GM12891 (cell line): ENCODE data around the gene TBCA.

Experiments
- DNase-seq: peaks from one replicate; pipeline ENCODE4 v3.0.0; 2011; ENCODE audit warnings: low spot score; ENCODE audit not compliant: insufficient read length
- FAIRE-seq: peaks from 2 replicates; lab custom pipeline; 2011; peaks lifted over from hg19 to GRCh38; lab: Jason Lieb, UNC
- PAX5 ChIP-seq: IDR thresholded peaks from 2 replicates; pipeline ENCODE4 v1.6.1; 2011; ENCODE audit warnings: low read length, moderate library complexity, mild to moderate bottlenecking; ENCODE audit not compliant: insufficient read depth, severe bottlenecking
- POLR2A ChIP-seq: IDR thresholded peaks from 2 replicates; pipeline ENCODE4 v1.6.1; 2011; ENCODE audit warnings: low read depth, low read length, control low read depth
- POLR2AphosphoS5 ChIP-seq: IDR thresholded peaks from 2 replicates; pipeline ENCODE4 v1.6.1; 2011; ENCODE audit warnings: low read depth, low read length, control low read depth
- POU2F2 ChIP-seq: IDR thresholded peaks from 2 replicates; pipeline ENCODE4 v1.6.1; 2011; ENCODE audit warnings: low read depth, mild to moderate bottlenecking, control low read depth, low read length, moderate library complexity
- SPI1 ChIP-seq: IDR thresholded peaks from 2 replicates; pipeline ENCODE4 v1.6.1; 2011; ENCODE audit warnings: low read depth, low read length, control low read depth
- TAF1 ChIP-seq: IDR thresholded peaks from 2 replicates; pipeline ENCODE4 v1.6.1; 2011; ENCODE audit warnings: low read depth, low read length, control low read depth

Gene TBCA

DNA sequence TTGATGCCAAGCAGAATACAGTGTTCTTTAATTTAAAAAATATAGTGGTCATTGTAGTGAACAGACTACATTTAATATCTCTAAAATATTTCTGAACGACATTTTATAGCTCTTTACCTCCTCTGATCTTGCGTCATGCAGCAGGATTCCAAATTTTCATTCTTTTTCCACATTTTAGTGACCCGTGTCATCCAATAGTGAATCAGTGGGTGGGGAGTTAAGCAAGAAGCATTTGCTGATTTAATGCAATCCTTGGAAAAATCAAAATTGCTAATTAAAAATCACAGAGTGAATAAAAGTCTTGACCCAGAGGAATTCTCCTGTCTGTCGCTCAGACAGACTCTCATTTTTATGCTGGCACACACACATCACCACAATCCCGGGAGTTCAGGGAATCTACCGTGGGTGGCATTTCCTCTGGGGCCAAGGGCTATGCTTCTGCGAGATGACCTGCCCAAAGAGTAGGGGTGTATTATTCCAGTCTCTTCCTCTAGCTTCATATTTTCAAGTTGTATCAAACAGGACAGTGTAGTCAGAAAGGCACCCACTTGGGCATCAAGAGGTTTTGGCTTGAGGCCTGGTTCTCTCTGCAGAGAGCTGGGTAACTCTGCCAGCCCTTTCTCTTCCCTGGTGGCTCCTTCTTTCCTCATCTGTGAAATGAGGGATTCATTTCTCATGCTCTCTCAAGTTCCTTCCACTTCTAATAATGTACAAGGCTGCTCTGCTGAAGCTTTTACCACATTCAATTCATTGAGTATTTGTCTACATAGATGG is 112.9 kb downstream of the TBCA start:
- DNase-seq: no peak

DNA sequence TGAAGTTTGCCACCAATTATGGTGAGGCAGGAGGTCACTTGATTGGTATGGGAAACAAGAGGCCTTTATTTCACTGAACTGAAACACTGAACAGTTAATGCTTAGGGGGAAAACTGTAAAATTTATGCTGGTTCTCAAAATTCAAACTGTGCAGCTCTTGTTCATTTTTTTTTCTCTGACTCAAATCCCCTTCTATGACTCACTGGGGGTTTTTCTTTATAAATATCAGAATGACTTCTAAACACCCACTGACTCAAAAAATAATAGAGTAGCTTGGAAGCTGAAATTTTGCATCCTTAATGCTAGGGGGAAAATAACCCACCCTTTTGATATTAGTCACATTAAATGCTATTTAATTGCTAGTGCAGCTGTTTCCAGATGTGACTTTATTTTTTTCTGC is 113.5 kb downstream of the TBCA start:
- DNase-seq (no peak), FAIRE-seq (no peak)
- TF ChIP-seq PAX5 (no peak), POU2F2 (no peak), POLR2AphosphoS5 (no peak), TAF1 (no peak), POLR2A (no peak), SPI1 (no peak)

More for the DNA sequence above, 112.9 kb downstream of the TBCA start:
- TF ChIP-seq POU2F2 (no peak), POLR2AphosphoS5 (no peak), TAF1 (no peak), POLR2A (no peak), PAX5 (no peak), SPI1 (no peak)
- FAIRE-seq: no peak

DNA sequence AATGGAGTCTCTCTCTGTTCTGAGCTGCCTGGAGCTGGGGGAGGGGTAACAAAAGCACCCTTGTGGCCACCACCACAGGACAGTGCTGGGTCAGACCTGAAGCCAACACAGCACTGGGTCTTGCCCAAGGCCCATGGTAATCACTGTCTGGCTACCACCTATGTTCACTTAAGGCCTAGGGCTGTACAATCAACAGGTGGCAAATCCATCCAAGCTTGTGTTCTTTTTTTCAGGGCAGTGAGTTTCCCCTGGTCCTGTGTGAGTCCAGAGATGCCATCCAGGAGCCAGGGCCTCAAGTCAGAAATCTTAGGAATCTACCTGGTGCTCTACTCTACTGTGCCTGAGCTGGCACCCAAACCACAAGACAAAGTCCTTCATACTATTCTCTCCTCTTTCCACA is 117.5 kb downstream of the TBCA start:
- TF ChIP-seq SPI1 (no peak), TAF1 (no peak), POLR2A (no peak), POLR2AphosphoS5 (no peak), POU2F2 (no peak), PAX5 (no peak)
- FAIRE-seq: no peak
- no peak for DNase-seq

DNA sequence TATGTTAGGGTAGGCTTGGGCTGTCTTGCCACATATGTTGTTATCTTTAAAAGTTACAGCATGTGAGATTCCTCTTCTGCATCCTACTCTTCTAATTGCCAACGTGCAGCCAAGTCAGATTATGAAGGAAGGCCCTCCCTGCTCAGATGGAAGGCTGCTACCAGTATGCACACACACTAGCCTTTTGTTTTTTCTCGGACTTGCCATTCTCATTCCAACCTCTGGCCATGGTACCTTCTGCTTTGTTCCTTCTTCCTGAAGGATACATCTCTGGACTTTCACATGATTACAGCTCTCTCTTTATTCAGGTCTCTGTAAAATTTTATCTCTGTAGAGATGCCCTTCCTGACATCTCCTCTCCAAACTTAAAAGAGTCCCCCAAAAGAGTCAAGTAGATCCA is 124.8 kb downstream of the TBCA start:
- DNase-seq (no peak), FAIRE-seq (no peak)
- TF ChIP-seq TAF1 (no peak), POU2F2 (no peak), PAX5 (no peak), POLR2AphosphoS5 (no peak), POLR2A (no peak), SPI1 (no peak)

DNA sequence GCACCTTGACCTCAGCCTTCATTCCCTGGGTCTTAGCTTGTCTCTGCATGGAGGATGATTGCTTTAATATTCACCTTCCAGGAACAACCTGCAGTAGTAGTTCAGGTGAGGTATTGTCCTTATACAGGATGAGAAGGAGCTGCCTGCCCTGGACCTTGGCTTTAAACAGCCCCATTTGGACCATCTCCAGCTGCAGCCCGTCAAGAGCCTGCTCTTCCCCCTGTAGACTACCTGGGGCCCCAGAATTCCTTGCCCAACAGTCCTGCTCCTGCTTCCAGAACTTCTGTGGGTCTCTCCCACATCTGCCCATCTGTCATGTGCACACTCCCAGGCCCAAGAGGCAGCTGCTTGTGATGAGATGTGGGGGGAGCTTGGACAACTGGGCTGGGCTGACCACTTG is 125.5 kb downstream of the TBCA start:
- DNase-seq (no peak), FAIRE-seq (no peak)
- TF ChIP-seq SPI1 (no peak), POLR2A (no peak), TAF1 (no peak), PAX5 (no peak), POLR2AphosphoS5 (no peak), POU2F2 (no peak)

DNA sequence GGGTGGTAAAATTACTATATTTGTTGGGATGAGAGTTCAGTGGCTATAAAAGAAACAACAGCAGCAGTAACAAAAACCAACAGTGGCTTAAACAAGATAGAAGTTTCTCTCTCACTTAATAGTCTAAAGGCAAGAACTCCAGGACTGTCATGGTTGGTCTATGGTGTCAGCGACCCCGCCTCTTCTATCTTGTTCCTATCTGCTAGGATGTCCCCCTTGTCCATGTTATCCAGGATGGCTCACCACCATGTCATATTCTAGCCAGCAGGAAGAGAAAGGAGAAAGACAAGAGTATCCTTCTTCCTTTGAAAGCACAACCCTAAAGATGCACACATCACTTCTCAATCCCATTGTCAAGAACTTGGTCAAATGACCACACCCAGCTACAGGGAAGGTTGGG is 126.4 kb downstream of the TBCA start:
- no peak for FAIRE-seq
- TF ChIP-seq PAX5 (no peak), POLR2AphosphoS5 (no peak)
- DNase-seq: no peak

DNA sequence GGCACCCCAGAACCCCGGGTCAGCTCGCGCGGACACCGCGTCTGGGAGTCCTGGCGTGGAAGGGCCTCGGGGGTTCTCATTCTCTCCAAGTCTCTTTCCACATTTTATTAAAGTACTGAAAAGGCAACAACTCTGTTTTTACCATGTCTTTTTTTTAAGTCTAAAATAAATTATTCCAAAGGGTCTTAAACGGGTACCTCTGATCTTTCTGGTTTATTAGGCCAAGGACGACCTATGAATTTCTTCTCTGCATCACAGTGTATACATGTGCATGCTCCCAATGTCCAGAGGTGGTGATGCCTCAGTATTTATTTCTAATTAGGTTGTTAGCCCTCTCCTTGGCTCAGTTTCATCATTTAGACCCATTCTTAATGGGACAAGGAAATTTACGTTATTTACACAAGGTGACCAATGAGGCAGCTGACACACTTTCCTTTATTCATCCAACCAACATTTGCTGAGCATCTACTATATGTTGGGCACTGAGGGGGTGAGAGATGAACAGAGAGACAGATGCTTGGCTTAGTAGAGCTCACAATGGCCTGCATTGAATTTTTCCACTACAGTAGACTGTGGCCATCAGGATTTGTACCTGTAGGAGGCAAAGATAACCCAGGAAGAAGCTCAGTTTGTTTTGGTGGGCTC is 130.0 kb downstream of the TBCA start:
- TF ChIP-seq PAX5 (no peak), TAF1 (no peak), SPI1 (no peak), POU2F2 (no peak), POLR2AphosphoS5 (no peak), POLR2A (no peak)
- DNase-seq (no peak), FAIRE-seq (peak; percentile 33)

DNA sequence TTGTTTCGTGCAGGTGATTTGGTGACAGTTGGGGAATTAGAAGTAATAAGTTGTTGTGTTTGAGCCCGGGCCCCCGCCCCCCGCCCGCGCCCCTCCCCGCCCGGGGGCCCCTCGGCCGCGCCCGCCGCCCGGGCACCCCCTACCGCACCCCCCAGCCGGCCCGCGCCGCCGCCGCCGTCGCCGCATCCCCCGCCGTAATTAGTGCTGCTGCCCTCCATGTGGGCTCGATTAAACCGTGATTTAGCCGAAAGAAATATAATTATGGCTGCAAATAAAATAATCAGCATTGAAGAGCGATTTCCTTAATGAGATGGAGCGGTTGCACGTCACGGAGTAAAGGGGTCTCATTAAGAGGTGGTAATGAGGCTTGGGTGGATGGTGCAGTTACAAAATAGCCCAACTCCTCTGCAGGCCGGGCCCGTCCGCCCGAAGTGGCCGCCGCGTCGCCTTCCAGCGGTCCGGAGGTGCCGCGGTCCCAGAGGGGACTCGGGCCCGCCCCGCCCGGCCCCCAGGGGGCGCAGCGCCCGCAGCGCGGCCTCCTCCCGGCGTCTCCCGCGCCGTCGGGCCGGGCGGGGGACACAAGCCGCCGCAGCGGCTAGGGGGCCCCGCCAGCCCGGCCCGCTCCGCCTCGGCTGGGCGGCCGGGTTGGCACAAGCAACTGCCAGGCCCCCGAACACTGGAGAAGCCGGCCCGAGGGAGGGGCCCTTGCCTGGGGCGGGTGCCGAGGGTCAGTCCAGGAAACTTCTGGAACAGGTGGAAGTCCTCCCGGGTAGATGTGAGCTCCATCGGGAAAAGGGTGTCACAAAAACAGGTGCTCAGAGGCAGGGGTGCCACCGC is 130.8 kb downstream of the TBCA start:
- no peak for FAIRE-seq
- TF ChIP-seq PAX5 (no peak), POU2F2 (no peak), POLR2A (no peak)
- DNase-seq: peak; percentile 82

DNA sequence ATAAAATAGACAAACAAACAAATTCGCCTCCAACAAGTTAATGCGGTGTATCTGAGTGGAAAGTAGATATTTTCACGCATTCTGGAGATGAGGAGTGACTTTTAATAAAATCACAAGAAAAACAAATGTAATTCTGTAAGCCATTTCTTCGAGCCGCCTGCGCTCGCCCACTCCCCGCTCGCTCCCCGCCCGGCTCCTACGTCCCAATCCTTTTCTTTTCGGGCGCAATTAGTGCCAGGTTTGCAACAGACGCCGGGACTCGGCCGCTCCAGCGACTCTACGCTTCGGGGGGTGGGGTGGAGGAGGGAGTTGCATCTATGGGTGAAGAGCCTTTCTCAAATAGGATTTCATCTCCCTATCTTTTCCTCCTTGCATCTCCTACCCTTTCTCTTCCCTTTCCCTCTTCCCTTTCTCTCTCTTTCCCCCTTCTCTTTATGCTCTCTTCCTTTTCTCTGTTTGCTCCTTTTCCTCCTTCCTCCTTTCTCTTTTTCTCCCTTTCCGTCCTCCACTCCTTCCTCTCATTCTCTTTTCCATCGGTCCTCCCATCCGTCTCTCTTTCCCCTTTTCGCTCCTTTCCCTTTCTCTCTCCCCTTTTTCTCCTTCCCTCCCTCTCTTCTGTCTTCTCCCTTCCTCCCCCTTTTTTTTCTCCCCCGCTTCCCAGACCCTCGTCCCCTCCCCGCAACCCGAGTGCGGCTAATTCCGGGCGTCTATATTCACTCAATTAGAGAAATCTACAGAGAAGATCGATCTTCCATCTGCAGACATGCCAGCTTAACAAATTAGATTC is 131.6 kb downstream of the TBCA start:
- TF ChIP-seq POLR2AphosphoS5: no peak
- TF ChIP-seq SPI1: no peak
- TF ChIP-seq POLR2A: no peak
- DNase-seq: no peak
- FAIRE-seq: no peak

DNA sequence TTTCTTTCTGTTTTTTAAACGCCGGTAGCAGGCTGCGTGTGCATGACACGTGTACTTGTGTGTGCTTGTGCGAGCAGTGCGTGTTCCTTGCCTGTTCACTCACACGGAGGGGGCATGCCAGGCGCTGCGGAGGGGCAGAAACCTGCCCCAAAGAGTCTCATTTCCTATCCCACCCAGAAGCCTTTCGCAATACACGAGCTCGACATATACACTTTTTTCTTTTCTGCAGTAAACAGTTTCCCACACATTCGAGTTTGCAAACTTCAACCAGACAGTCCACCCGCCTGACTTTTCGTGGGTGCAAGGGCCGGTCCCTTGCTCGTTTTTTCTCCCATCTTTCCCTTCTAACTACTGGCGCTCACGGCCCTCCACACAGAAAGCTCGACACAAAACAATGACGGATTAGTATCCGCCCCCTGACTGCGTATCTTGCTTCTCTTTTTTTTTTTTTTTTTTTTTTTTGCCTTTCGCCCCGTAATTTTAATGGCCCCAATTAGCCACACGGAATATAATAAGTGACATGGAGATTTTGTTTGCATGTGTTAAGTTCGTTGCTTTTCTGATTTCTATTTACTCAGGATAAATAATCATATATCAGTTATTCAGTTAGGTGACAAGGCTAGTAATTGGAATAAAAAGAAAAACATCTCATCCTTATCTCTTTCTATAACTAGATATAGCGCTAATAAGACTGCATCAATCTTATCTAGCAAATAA is 132.3 kb downstream of the TBCA start:
- FAIRE-seq: peak; percentile 5
- TF ChIP-seq PAX5: no peak
- TF ChIP-seq POLR2A: no peak
- no peak for TF ChIP-seq TAF1
- TF ChIP-seq POU2F2: no peak
- no peak for TF ChIP-seq POLR2AphosphoS5
- no peak for TF ChIP-seq SPI1
- no peak for DNase-seq
